ENCODE data around the gene MAP3K19.

Gene MAP3K19

GRCh38 chr2:135059577-135059976 is 12.3 kb upstream of the MAP3K19 start:
- Histone ChIP-seq H3K4me3 (no peak overlapping the region), H3K9ac (ENCODE audit: insufficient read length) (no peak overlapping the region), H3K36me3 (ENCODE audit: insufficient read depth, low read length) (peaks cover 71% of the 10 kb centered on the region), H3K27ac (no peak overlapping the region), H3K9me3 (ENCODE audit: low read depth, low read length) (peaks cover 7% of the 10 kb centered on the region; the same call in 1 of the 2 replicates)
- no peak for TF ChIP-seq FOXP2 (optimal IDR thresholded peaks at IDR 0.05; ENCODE audit: control extremely low read depth, extremely low read length, insufficient read depth)
- TF ChIP-seq EZH2 (IDR thresholded peaks at IDR 0.05) = no peak
- TF ChIP-seq POLR2AphosphoS5 (IDR thresholded peaks at IDR 0.05; ENCODE audit: borderline replicate concordance, low read depth, low read length) = no peak
- no peak for DNase-seq (ENCODE audit: low read depth, low spot score)

GRCh38 chr2:135056790-135057189 is 9.5 kb upstream of the MAP3K19 start:
- Histone ChIP-seq H3K36me3 (ENCODE audit: insufficient read depth, low read length) (peaks cover 45% of the 10 kb centered on the region), H3K4me3 (no peak overlapping the region), H3K27ac (peak overlapping the region; percentile 48; the same call in 1 of the 2 replicates), H3K9me3 (ENCODE audit: low read depth, low read length) (no peaks in the 10 kb centered on the region), H3K9ac (ENCODE audit: insufficient read length) (no peak overlapping the region)
- no peak for DNase-seq (ENCODE audit: low read depth, low spot score)
- TF ChIP-seq FOXP2 (optimal IDR thresholded peaks at IDR 0.05; ENCODE audit: control extremely low read depth, extremely low read length, insufficient read depth) (no peak), EZH2 (IDR thresholded peaks at IDR 0.05) (no peak)

GRCh38 chr2:135055182-135055786 is 8.0 kb upstream of the MAP3K19 start:
- no peak for DNase-seq (ENCODE audit: low read depth, low spot score)
- no peak for TF ChIP-seq POLR2AphosphoS5 (IDR thresholded peaks at IDR 0.05; ENCODE audit: borderline replicate concordance, low read depth, low read length)
- TF ChIP-seq FOXP2 (optimal IDR thresholded peaks at IDR 0.05; ENCODE audit: control extremely low read depth, extremely low read length, insufficient read depth) = no peak
- TF ChIP-seq EZH2 (IDR thresholded peaks at IDR 0.05) = no peak
- H3K9ac ChIP-seq (ENCODE audit: insufficient read length) = peak overlapping the region; percentile 6
- no peak overlapping the region for H3K4me3 ChIP-seq
- no peaks in the 10 kb centered on the region for H3K9me3 ChIP-seq (ENCODE audit: low read depth, low read length)
- peak overlapping the region; percentile 45 for H3K27ac ChIP-seq
- peaks cover 31% of the 10 kb centered on the region for H3K36me3 ChIP-seq (ENCODE audit: insufficient read depth, low read length)

- DNase-seq (ENCODE audit: low read depth, low spot score) = no peak
- no peaks in the 10 kb centered on the region for H3K9me3 ChIP-seq (ENCODE audit: low read depth, low read length)
- H3K4me3 ChIP-seq = peak overlapping the region; percentile 95
- H3K36me3 ChIP-seq (ENCODE audit: insufficient read depth, low read length) = peaks cover 18% of the 10 kb centered on the region
- peak overlapping the region; percentile 98 for H3K9ac ChIP-seq (ENCODE audit: insufficient read length)
- H3K27ac ChIP-seq = no peak overlapping the region
- TF ChIP-seq POLR2AphosphoS5 (IDR thresholded peaks at IDR 0.05; ENCODE audit: borderline replicate concordance, low read depth, low read length) (no peak), EZH2 (IDR thresholded peaks at IDR 0.05) (no peak), FOXP2 (optimal IDR thresholded peaks at IDR 0.05; ENCODE audit: control extremely low read depth, extremely low read length, insufficient read depth) (no peak)
Observed at GRCh38 chr2:135052997-135053474, 5.8 kb upstream of the MAP3K19 start.

- no peak for TF ChIP-seq FOXP2 (optimal IDR thresholded peaks at IDR 0.05; ENCODE audit: control extremely low read depth, extremely low read length, insufficient read depth)
- peak; percentile 96 for TF ChIP-seq POLR2AphosphoS5 (IDR thresholded peaks at IDR 0.05; ENCODE audit: borderline replicate concordance, low read depth, low read length)
- H3K36me3 ChIP-seq (ENCODE audit: insufficient read depth, low read length) = peaks cover 10% of the 10 kb centered on the region
- H3K9me3 ChIP-seq (ENCODE audit: low read depth, low read length) = no peaks in the 10 kb centered on the region
- peak within 1 kb of the TSS; percentile 95 for H3K4me3 ChIP-seq
- peak; percentile 35 for DNase-seq (ENCODE audit: low read depth, low spot score)
- peak within 1 kb of the TSS; percentile 98 for H3K9ac ChIP-seq (ENCODE audit: insufficient read length)
- H3K27ac ChIP-seq = peak within 1 kb of the TSS; percentile 91
Observed at GRCh38 chr2:135052042-135052876, 5.0 kb upstream of the MAP3K19 start, which contains the start of gene RAB3GAP1. Gene RAB3GAP1 (plus strand): TSS chr2:135052292. CDS start chr2:135052308, 16 bp downstream.

- H3K27ac ChIP-seq = no peak overlapping the region
Observed at GRCh38 chr2:135050684-135051083, 3.4 kb upstream of the MAP3K19 start.

GRCh38 chr2:135050132-135050531 is 2.9 kb upstream of the MAP3K19 start:
- no peak for TF ChIP-seq POLR2AphosphoS5 (IDR thresholded peaks at IDR 0.05; ENCODE audit: borderline replicate concordance, low read depth, low read length)
- no peak for TF ChIP-seq FOXP2 (optimal IDR thresholded peaks at IDR 0.05; ENCODE audit: control extremely low read depth, extremely low read length, insufficient read depth)
- TF ChIP-seq EZH2 (IDR thresholded peaks at IDR 0.05) = no peak
- Histone ChIP-seq H3K4me3 (no peak overlapping the region), H3K27ac (no peak overlapping the region), H3K9ac (ENCODE audit: insufficient read length) (no peak overlapping the region), H3K36me3 (ENCODE audit: insufficient read depth, low read length) (0 out of 2 replicates have a peak, but pooled peaks cover 3% of the 10 kb centered on the region), H3K9me3 (ENCODE audit: low read depth, low read length) (no peaks in the 10 kb centered on the region)
- no peak for DNase-seq (ENCODE audit: low read depth, low spot score)

More at GRCh38 chr2:135050684-135051083, 3.4 kb upstream of the MAP3K19 start:
- no peak for TF ChIP-seq EZH2 (IDR thresholded peaks at IDR 0.05)
- no peak for TF ChIP-seq POLR2AphosphoS5 (IDR thresholded peaks at IDR 0.05; ENCODE audit: borderline replicate concordance, low read depth, low read length)
- no peak for TF ChIP-seq FOXP2 (optimal IDR thresholded peaks at IDR 0.05; ENCODE audit: control extremely low read depth, extremely low read length, insufficient read depth)
- Histone ChIP-seq H3K9ac (ENCODE audit: insufficient read length) (no peak overlapping the region), H3K9me3 (ENCODE audit: low read depth, low read length) (no peaks in the 10 kb centered on the region), H3K36me3 (ENCODE audit: insufficient read depth, low read length) (0 out of 2 replicates have a peak, but pooled peaks cover 6% of the 10 kb centered on the region), H3K4me3 (no peak overlapping the region)
- no peak for DNase-seq (ENCODE audit: low read depth, low spot score)

- Histone ChIP-seq H3K36me3 (ENCODE audit: insufficient read depth, low read length) (no peaks in the 10 kb centered on the region), H3K9me3 (ENCODE audit: low read depth, low read length) (no peaks in the 10 kb centered on the region), H3K4me3 (no peak overlapping the region), H3K9ac (ENCODE audit: insufficient read length) (no peak overlapping the region), H3K27ac (no peak overlapping the region)
- DNase-seq (ENCODE audit: low read depth, low spot score) = no peak
- no peak for TF ChIP-seq FOXP2 (optimal IDR thresholded peaks at IDR 0.05; ENCODE audit: control extremely low read depth, extremely low read length, insufficient read depth)
- no peak for TF ChIP-seq EZH2 (IDR thresholded peaks at IDR 0.05)
- no peak for TF ChIP-seq POLR2AphosphoS5 (IDR thresholded peaks at IDR 0.05; ENCODE audit: borderline replicate concordance, low read depth, low read length)
Observed at GRCh38 chr2:135048122-135048521, 875 bp upstream of the MAP3K19 start.
